ENCODE measurements around the gene MCCD1. TPM values are rescaled to one million over a fixed set of nuclear protein-coding genes. Genes with fewer than 3 reads are reported as not detected.
A peak's percentile ranks its signal among the peaks of the same experiment; 100 is the strongest.
"Not testable (repeated sequence)": the region's sequence is repeated elsewhere in the genome, so short reads cannot be mapped to it uniquely, and the experiment has no call there.

Gene MCCD1, protein sequence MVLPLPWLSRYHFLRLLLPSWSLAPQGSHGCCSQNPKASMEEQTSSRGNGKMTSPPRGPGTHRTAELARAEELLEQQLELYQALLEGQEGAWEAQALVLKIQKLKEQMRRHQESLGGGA
- not detected for total RNA-seq
- long read RNA-seq, result 0 reads

DNA sequence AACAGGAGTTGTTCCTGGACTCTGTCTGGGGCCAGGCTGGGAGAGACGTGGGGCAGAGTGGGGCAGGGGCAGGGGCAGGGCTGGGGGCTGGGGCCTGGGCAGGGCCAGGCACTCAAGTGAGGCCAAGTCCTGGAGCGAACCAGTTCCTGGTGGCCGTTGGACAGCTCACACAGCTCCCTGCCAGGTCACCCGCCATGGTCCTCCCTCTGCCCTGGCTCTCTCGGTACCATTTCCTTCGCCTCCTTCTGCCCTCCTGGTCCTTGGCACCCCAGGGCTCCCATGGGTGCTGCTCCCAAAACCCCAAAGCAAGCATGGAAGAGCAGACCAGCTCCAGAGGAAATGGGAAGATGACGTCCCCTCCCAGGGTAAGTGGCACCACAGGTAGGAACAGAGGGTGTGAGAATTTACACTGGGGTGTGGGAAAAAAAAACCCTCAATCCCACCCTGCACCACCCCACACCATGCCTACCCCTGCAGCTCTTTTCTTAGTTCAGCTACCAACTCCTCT lies at the start of gene MCCD1:
Gene MCCD1, plus strand, starts transcription at position 142 of the 508 bp plus-strand sequence. Its CDS starts 53 bp downstream, at position 195.
- intact Hi-C loops (cut with DNase I), result no loop called here

DNA sequence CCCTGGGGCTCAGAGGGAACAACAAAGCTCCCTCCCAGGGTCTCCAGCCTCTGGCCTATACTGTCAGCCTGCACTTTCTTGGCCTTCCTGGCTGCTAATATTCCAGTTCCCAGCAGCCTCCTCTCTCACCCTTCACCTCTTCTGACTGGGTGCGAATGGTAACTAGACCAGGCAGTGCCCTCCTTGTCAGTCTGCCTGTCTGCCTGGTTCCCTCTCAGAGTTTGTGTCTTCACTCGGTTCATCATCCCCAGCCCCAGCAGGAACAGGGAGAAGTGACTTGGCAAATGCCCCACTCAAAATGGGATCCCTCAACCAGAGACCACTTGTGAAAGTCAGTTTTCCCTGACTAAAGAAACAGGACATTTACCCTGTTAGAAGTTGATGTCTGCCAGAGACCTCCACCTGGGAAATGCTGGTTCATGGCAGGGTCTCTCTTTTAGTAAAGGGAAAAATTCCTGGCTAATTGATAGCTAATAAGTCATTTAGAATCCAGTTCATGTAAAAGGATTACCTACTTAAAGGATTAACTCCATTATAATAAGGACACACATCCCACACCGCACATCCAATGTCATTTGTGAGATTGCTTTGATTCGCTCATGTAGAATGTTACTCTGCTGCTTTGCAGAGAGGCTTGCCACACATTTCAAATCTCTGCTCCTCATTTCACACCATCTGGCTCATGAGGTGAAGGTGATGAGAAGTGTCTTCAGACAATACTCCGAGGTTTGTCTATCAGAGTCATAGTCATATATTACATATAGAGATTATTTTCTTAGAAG lies 49.4 kb upstream of the MCCD1 start:
- DNase-seq, result no peak
- intact Hi-C loops (cut with DNase I), result no loop called here
- ATAC-seq (ENCODE audit: poor library complexity), result no peak

More for the DNA sequence above, at the start of gene MCCD1:
- peak; percentile 9 for ATAC-seq (ENCODE audit: poor library complexity)
- DNase-seq, result no peak

DNA sequence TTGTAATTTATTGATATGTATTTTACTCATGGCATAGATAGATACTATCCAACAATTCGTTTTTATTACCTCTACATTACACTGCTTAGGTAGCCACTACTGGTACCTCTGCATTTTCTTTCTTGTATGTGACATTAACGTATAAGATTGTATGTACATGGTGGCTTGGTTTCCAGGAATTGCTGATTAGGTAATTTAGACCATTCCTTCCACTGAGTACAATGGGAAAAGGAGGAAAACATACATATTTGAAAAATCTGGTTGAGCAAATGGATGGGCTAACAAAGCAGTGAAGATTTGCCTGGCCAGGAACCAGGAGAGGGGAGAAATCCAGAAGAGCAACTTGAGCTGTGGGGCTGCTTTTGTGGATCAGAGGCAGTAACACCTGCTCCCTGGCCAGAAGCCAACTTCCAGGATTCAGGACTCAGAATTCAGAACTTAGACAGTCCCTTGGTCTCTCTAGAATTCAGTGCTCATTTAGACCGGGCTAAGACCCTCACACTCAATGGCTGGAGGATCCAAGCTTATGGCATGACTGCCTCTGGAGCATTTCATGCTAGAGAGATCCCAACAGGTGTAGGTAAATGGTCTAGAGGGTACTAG lies 48.7 kb upstream of the MCCD1 start:
- no peak for ATAC-seq (ENCODE audit: poor library complexity)
- intact Hi-C loops (cut with DNase I), result no loop called here
- no peak for DNase-seq

DNA sequence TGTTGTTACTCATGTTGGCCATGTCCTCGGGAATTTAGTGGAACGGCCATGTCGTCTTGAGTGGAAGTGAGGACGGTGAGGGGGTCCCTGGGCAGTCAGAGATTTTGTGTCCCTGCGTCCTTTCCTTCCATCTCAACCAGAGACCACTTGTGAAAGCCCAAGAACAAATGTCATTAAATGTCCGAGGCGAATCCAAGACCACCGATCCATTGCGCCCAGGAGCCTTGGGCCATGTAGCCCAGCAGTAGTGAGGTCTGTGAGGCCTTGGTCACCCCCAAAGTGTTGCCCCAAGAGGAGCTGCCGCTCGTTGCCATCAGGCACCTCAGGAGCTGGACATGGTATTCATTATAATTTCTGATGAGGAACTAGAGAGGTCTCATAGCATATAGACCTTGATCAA lies 48.2 kb upstream of the MCCD1 start:
- no peak for ATAC-seq (ENCODE audit: poor library complexity)
- no peak for DNase-seq
- intact Hi-C loops (cut with DNase I), result no loop called here

DNA sequence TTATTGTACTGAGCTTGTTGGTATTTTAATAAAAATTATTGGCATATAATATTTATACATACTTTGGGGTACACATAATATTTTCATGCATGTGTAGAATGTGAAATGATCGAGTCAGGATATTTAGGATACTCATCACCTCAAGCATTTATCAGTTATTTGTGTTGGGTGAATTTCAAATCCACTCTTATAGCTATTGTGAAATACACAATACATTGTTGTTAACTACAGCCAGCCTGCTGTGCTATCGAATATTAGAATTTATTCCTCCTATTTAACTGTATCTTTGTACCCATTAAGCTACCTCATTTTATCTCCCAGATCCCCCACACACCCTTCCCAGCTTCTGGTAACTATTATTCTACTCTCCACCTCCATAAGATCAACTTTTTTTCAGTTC lies 45.4 kb upstream of the MCCD1 start:
- ATAC-seq (ENCODE audit: poor library complexity) (no peak), DNase-seq (no peak)
- intact Hi-C loops (cut with DNase I), result no loop called here

DNA sequence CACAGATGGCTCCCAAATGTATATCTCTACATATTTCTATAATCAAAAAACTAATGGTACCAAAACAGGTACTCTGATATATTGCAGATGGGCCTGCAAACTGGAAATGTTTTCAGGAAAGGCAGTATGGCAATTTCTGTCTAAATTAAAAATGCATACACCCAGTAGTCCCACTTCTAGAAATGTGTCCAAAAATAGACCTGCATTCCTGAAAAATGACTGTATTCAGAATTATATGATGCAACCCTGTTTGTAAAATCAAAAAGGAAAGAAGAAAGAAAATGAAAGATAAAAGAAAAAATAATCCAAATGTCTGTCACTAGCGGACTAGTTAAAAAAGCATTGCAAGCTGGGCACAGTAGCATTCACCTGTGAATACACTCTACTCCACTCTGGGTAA lies 43.7 kb upstream of the MCCD1 start:
- intact Hi-C loops (cut with DNase I), result no loop called here
- ATAC-seq (ENCODE audit: poor library complexity) (no peak), DNase-seq (no peak)

DNA sequence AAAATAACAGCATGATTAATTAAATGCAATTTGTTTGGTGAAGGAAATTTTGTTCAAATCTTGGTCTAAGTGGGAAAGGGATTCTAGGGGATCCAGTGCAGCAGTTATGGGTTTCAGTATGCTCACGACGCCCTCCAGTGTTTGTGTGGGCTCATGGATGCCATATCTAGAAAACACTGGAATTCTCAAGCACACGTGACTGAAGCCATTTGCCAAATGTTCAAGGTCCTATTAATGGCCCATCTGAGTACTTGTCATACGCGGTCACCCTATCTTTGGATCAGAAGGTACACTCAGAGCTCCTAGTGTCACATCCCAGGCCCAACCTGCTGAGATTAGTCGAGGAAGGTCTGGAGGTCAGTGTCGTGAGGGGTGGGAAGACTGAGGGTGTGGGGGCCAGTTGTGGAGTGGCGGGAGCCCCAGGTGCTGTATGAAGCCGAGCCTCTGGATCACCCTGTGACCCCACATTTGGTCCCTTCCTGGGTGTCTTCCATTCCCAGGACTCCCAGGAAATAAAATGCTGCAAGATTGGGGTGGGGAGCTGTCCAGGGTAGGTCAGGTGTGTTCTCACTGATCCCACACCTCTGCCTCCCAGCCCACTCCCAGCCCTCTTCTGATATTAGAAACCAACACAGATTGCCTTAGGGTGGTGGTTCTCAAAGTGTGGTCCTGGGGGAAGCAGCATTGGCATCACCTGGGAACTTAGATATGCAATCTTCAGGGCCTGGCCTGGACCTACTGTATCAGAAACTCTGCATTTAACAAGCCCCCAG lies 42.5 kb upstream of the MCCD1 start:
- intact Hi-C loops (cut with DNase I); DNase-seq: not testable (repeated sequence)
- peak; percentile 46 for ATAC-seq (ENCODE audit: poor library complexity)

DNA sequence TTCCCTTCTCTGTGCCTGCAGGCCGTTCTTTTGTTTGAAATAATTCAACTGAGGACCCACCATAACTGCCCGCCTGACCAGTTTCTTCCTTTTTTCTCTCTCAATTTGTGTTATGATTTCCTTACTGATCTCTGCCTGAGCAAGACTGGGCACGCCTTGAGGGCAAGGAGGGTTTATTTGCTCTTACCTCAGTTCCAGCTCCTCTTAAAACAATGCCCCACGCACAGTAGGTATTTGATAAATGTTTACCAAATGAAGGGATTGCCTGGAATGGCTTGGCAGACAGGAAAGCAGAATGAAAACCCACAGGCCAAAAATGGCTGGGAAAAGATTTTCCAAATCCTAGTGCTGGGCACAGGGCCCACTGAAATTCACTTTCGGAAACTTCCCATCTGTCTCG lies 41.1 kb upstream of the MCCD1 start:
- intact Hi-C loops (cut with DNase I); ATAC-seq (ENCODE audit: poor library complexity); DNase-seq: not testable (repeated sequence)

DNA sequence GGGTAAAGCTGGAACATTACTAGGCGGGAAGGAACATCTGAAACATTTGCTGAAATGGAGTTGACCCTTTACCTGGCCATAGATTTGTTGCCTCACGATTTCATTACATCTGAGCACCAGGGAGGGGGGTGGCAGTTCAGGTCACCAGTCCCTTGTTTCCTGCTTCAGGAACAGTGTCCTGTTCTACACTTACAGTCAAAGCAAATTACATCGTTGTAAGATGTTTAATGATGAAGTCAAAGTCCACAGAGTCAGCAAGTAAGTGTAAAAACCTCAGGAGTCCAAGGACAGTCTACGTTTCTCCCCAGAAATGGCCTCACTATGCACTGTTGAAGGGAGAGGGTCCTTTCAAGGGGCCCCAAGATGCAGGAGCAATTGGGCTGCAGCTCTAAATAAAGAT lies 39.7 kb upstream of the MCCD1 start:
- intact Hi-C loops (cut with DNase I), result no loop called here
- no peak for ATAC-seq (ENCODE audit: poor library complexity)
- no peak for DNase-seq

DNA sequence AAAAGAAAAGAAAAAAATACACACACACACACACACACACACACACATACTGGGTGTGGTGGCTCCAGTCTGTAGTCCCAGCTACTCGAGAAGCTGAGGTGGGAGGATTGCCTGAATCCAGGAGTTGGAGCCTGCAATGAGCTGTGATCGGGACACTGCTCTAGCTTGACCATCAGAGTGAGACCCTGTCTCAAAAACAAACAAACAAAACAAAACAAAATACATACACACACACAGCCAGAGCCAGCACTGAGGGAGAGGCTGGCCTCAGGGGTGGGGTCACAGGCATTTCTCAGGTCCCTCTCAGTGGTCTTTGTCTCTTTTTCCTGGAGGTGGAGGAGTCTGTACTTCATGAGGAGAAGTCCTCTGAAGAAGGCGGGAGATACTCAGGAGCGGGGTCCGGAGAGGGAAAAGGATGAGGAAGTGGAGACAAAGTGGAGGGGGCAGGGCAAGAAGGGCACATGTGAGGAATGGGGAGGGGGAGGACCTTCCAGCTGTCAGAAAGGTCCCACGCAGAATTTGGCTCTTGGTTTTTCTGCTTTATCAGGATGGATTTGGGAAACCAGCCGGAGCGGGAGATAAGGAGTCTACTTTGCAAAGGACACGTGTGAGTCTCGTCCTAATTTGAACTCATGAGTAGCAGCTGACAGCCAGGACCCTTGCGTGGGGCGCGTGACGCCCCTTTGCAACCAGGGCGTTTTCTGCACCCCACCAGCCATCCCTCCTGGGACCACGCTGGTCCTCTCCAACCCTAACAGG lies 38.5 kb upstream of the MCCD1 start:
- intact Hi-C loops (cut with DNase I), result no loop called here
- DNase-seq (no peak), ATAC-seq (ENCODE audit: poor library complexity) (no peak)

DNA sequence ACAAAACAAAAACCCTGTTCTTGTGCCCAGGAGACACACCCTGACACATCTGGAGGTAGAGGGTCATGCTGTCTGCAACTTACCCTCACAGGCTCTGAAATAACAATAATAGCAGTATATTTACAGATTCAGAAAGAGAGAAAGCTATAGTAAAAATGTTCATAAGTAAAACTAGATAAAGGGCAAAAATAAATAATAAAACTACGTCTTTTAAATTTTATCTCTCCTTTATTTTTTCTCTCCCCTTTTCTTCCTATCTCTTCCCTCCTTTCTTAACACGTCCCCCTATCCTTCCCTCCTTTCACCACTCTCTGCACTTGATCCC lies 35.2 kb upstream of the MCCD1 start:
- DNase-seq; ATAC-seq (ENCODE audit: poor library complexity); intact Hi-C loops (cut with DNase I): not testable (repeated sequence)

DNA sequence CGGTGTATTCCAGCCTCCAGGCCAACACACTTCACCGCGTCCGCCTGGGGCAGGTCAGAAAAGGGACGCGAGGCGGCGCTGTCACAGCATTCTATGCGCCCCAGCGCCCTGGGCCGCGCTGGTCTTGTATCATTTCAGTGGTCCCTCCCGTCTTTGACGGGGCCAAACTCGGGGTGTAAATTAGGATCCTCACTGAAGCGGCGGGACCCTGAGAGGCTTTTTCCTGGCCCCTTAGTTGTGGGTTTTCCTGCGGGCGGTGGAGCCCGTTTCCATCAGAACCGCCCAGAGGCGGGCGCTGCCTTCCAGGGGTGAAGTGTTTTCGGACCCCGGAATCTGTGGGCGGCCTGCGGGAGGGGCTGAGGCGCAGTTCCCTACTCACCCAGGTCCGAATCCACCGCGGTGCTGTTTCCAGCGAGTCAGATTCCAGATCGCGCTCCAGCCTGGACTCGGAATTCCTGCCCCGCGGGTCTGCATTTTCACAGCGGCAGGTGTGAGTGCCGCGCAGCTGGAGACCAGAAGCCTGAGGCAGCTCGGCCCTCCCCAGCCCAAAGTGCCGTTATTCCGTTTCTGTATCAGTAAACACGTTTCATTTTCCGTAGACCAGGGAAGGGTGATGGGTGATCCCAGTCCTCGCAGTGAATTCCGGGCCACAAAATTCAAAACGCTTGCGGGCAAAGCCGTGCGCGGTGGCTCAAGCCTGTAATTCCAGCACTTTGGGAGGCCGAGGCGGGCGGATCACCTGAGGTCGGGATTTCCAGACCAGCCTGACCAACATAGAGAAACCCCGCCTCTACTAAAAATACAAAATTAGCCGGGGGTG lies 34.7 kb upstream of the MCCD1 start:
- intact Hi-C loops (cut with DNase I), result no loop called here
- peak; percentile 88 for ATAC-seq (ENCODE audit: poor library complexity)
- DNase-seq, result peak; percentile 93

DNA sequence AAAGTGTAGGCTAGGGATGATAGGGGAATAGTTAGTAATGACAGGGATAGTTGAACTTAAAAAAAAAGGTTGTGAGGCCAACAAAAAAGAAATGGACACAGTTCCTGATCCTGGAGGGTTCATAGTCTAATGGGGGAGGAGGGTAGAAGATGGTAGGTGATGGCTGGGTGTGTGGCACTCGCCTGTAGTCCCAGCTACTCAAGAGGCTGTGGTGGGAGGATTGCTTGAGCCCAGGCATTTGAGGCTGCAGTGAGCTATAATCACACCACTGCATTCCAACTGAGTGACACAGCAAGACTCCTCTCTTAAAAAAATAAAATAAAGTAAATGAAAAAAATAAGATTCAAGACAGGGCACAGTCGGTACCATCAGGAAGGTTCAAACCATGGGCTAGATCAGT lies 33.2 kb upstream of the MCCD1 start:
- intact Hi-C loops (cut with DNase I), result no loop called here
- ATAC-seq (ENCODE audit: poor library complexity) (no peak), DNase-seq (no peak)

DNA sequence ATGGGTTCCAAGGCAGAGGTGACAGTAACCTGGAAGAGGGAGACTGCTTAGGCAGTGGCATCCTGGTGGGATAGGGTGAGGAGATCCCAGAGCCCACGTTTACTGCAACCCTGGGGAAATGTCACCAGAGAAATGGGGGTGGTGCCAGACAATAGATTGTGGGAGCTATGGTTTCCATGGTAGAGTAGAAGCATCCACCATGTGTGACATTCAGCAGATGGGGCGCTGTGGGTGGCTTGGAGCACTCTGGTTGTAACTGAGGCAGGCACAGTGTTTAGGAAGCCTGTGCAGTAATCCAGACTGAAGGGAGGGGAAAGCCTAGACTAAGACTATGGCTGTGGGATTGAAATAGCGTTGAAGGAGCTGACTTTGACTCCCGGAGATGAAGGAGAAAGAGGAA lies 31.9 kb upstream of the MCCD1 start:
- ATAC-seq (ENCODE audit: poor library complexity); DNase-seq; intact Hi-C loops (cut with DNase I): not testable (repeated sequence)

DNA sequence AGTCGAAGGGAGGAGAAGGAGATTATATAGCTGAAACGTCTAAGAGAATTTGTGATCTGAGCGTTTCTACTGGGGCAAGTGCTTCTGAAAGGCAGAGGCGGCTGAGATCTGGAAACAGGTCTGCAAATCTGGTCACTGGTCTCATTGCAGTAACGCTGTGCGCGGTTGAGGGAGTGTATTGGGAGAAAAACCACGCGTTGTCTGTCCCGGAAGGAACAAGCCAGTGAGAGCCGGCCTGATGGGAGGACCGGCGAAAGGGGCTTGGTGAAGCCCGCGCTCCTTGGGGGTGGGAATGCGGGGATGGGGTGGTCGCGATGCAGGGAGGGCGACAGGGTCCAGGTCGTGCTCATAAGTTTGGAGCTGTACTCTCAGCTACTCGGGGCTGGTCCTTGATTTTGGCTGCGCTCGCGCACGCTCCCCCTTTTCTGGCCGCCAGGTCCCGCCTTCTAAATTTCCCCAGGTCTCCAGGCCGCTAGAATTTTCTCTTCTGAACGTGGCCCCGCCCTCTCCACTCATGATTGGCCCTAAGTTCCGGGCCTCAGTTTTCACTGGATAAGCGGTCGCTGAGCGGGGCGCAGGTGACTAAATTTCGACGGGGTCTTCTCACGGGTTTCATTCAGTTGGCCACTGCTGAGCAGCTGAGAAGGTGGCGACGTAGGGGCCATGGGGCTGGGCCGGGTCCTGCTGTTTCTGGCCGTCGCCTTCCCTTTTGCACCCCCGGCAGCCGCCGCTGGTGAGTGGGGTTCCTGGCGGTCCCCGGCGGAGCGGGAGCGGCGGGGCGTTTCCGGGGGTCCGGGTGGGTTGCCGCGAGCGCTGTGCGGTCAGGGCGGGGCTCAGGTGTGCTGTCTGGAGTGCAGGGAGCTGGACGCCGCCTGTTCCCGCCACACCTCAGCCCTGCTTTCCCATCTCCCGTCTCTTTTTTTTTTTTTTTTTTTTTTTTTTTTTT lies 31.0 kb upstream of the MCCD1 start, which contains the start of gene MICB:
Gene MICB, plus strand, starts transcription at position 615 of the 946 bp plus-strand sequence. Its CDS starts 49 bp downstream, at position 664.
- intact Hi-C loops (cut with DNase I), result no loop called here
- DNase-seq, result peak; percentile 83
- peak; percentile 76 for ATAC-seq (ENCODE audit: poor library complexity)

DNA sequence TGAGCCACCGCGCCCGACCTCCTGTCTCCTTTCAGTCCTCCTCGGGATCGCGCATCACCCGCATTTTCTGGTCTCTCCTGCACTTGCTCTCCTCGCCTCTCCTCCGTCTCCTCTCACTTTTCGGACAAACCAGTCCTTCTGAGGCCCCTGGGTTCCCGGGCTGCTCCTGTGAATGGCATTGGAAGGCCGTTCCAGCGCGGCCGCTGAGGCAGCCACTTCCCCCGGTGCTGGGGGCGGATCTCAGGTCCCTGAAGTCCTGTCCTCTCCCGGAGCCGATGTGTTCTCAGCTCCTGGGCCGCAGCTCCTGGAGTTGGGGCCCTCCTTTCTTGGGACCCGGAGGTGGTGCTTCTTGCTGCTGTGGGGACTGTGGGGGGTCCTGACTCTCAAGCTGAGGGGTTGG lies 30.0 kb upstream of the MCCD1 start:
- intact Hi-C loops (cut with DNase I), result no loop called here
- ATAC-seq (ENCODE audit: poor library complexity) (no peak), DNase-seq (no peak)

DNA sequence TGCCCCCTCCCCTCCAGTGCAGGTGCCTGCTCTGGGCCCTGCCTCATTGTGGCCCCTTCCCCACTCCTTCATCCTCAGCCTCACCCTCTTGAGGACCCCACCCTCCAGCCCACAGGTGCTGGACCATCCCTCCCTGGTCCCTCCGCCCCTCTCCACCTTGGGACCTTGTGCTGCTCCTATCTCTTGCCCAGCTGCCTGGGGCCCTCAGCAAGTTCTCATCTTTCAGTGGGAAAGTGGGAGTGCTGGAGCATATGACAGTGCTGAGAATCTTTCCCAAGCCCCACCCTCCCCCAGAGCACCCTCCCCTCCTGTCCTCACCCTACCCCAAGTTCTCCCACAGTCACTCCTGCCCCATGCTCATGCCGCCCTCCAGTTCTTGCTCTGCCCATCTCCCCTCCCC lies 29.1 kb upstream of the MCCD1 start:
- ATAC-seq (ENCODE audit: poor library complexity); intact Hi-C loops (cut with DNase I); DNase-seq: not testable (repeated sequence)

Measured in Right ventricle myocardium superior (tissue), 1 donor.